HFF-Myc (cell line): ENCODE results near the gene RNF214.
A peak's percentile ranks its signal among the peaks of the same experiment; 100 is the strongest.
"Not testable (repeated sequence)": the region's sequence is repeated elsewhere in the genome, so short reads cannot be mapped to it uniquely, and the experiment has no call there.

Experiments
- DNase-seq: peaks from one replicate; pipeline ENCODE4 v3.0.0-alpha.2; 2011; ENCODE audit warnings: low read depth; ENCODE audit errors: extremely low read depth
- H3K4me3 ChIP-seq: replicated peaks from 2 replicates; pipeline ENCODE4 v1.5.1; 2011; ENCODE audit warnings: low read depth, mild to moderate bottlenecking, control low read depth, low read length
- CTCF ChIP-seq: IDR thresholded peaks from 2 replicates; pipeline ENCODE4 v1.5.1; 2012; ENCODE audit warnings: mild to moderate bottlenecking, low read depth, low read length, control low read depth; ENCODE audit errors: missing control alignments

RNF214 gene

GRCh38 chr11:117232092-117232878 is at the start of gene RNF214:
Gene RNF214, plus strand, starts transcription at chr11:117232671. Its CDS starts 1,602 bp downstream, at chr11:117234273.
- TF ChIP-seq CTCF, result peak; percentile 73
- DNase-seq, result peak; percentile 12
- peak within 1 kb of the TSS; percentile 94 for H3K4me3 ChIP-seq

- not testable (repeated sequence) for DNase-seq, H3K4me3 ChIP-seq
These were observed 49.3 kb upstream of the RNF214 start for GRCh38 chr11:117183178-117183577.

- H3K4me3 ChIP-seq, result no peak overlapping the region
- no peak for TF ChIP-seq CTCF
- no peak for DNase-seq
These were observed 48.6 kb upstream of the RNF214 start for GRCh38 chr11:117183724-117184349.

- no peak overlapping the region for H3K4me3 ChIP-seq
- no peak for DNase-seq
These were observed 46.6 kb upstream of the RNF214 start for GRCh38 chr11:117185736-117186430.

GRCh38 chr11:117186431-117186761 is 46.1 kb upstream of the RNF214 start:
- no peak overlapping the region for H3K4me3 ChIP-seq
- TF ChIP-seq CTCF, result no peak
- no peak for DNase-seq

More at GRCh38 chr11:117185736-117186430, 46.6 kb upstream of the RNF214 start:
- no peak for TF ChIP-seq CTCF

GRCh38 chr11:117187007-117187406 is 45.5 kb upstream of the RNF214 start:
- no peak for TF ChIP-seq CTCF
- DNase-seq, result no peak
- H3K4me3 ChIP-seq, result no peak overlapping the region

- no peak for DNase-seq
- H3K4me3 ChIP-seq, result no peak overlapping the region
- no peak for TF ChIP-seq CTCF
These were observed 45.1 kb upstream of the RNF214 start for GRCh38 chr11:117187428-117187798.
